ENCODE measurements around the gene RAE1.

DNA sequence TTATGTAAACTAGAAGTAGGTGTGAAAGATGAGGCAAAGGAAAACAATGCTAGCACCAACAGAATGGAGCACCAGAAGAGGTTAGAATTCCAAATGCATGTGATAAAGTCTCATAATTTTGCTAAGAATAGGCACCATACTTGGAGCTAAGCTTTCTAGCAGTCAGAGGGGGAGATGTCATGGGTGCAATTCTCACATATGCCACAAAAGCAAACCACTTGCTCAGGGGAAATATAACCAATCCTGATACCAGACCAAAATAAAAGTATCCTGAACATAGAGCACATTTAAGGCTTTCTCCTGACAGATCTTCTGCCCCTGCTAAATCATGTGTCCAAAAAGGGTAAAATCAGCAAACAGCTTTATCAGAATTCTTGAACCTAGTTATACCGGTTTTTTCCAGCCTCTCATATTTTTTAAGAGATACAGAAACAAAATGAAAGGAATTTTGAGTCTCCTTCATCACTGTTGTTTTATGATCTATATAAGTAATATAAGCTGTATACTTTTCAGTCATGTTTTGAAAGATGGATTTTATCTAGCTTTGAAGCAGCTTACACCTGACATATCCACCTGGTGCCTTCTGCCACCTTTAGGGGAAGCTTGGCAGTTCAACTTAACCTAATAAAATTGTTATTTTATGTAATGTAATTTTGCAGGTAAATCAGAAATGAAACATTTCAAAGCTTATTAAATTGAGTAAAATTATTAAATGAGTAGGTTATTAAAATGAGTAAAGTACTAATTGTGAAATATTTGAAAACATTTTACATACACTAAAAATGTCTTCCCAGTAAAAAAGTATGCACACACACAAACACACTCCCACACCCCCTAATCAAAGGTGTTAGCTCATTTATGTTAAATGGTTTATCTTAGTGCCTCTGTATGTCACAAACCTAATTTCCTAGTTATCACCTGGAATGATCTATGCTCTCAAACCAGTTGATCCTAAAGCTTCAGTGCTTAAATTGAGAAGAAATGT, 18.7 kb upstream of the RAE1 start:
- TF ChIP-seq GATA2 (IDR thresholded peaks at IDR 0.05; ENCODE audit: insufficient read depth, insufficient read length, low read depth, low read length) (no peak), POLR2A (IDR thresholded peaks at IDR 0.05; ENCODE audit: low read depth, low read length) (no peak), MYC (IDR thresholded peaks at IDR 0.05; ENCODE audit: low read depth, low read length) (no peak), EZH2 (IDR thresholded peaks at IDR 0.05; ENCODE audit: borderline replicate concordance, low read depth, low read length, severe bottlenecking) (no peak)
- TF ChIP-seq, protein P1, sequence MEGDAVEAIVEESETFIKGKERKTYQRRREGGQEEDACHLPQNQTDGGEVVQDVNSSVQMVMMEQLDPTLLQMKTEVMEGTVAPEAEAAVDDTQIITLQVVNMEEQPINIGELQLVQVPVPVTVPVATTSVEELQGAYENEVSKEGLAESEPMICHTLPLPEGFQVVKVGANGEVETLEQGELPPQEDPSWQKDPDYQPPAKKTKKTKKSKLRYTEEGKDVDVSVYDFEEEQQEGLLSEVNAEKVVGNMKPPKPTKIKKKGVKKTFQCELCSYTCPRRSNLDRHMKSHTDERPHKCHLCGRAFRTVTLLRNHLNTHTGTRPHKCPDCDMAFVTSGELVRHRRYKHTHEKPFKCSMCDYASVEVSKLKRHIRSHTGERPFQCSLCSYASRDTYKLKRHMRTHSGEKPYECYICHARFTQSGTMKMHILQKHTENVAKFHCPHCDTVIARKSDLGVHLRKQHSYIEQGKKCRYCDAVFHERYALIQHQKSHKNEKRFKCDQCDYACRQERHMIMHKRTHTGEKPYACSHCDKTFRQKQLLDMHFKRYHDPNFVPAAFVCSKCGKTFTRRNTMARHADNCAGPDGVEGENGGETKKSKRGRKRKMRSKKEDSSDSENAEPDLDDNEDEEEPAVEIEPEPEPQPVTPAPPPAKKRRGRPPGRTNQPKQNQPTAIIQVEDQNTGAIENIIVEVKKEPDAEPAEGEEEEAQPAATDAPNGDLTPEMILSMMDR (IDR thresholded peaks at IDR 0.05; ENCODE audit: extremely low read depth in 1 of 2, insufficient read depth in 1 of 2, low read depth in 1 of 2, low read length in 2 of 2) = no peak
